CD4-positive, alpha-beta T cell treated with Interleukin-15 for 1 hour (primary cell): Measurements from ENCODE around the gene EOMES.

ENCODE experiments used
- DNase-seq: peaks from one replicate; pipeline ENCODE4 v3.0.0-alpha.2; 2020

The EOMES gene

GRCh38 chr3:27719314-27720003 is 2.7 kb downstream of the EOMES start:
- DNase-seq, result no peak

GRCh38 chr3:27718459-27718858 is 3.7 kb downstream of the EOMES start:
- DNase-seq, result no peak

- no peak for DNase-seq
Measured at GRCh38 chr3:27717200-27717852, 4.8 kb downstream of the EOMES start.

- no peak for DNase-seq
Measured at GRCh38 chr3:27716309-27716708, 5.8 kb downstream of the EOMES start.

- no peak for DNase-seq
Measured at GRCh38 chr3:27715863-27716262, 6.3 kb downstream of the EOMES start.

GRCh38 chr3:27715454-27715806 is 6.7 kb downstream of the EOMES start:
- no peak for DNase-seq

GRCh38 chr3:27714692-27715453 is 7.2 kb downstream of the EOMES start:
- DNase-seq, result no peak

- DNase-seq, result no peak
Measured at GRCh38 chr3:27714146-27714526, 8.0 kb downstream of the EOMES start.

GRCh38 chr3:27713435-27714145 is 8.5 kb downstream of the EOMES start:
- DNase-seq, result no peak

- no peak for DNase-seq
Measured at GRCh38 chr3:27713078-27713423, 9.1 kb downstream of the EOMES start.

GRCh38 chr3:27712136-27713077 is 9.7 kb downstream of the EOMES start:
- peak; percentile 82 for DNase-seq

- DNase-seq, result no peak
Measured at GRCh38 chr3:27708250-27708649, 13.9 kb downstream of the EOMES start.

GRCh38 chr3:27699067-27699466 is 23.1 kb downstream of the EOMES start:
- DNase-seq, result no peak

- DNase-seq, result no peak
Measured at GRCh38 chr3:27696906-27697305, 25.2 kb downstream of the EOMES start.

GRCh38 chr3:27695636-27696035 is 26.5 kb downstream of the EOMES start:
- no peak for DNase-seq

GRCh38 chr3:27688053-27688452 is 34.1 kb downstream of the EOMES start:
- no peak for DNase-seq

GRCh38 chr3:27686642-27687041 is 35.5 kb downstream of the EOMES start:
- DNase-seq, result no peak

GRCh38 chr3:27685474-27685873 is 36.6 kb downstream of the EOMES start:
- no peak for DNase-seq

- DNase-seq, result no peak
Measured at GRCh38 chr3:27684302-27684701, 37.8 kb downstream of the EOMES start.

- peak; percentile 41 for DNase-seq
Measured at GRCh38 chr3:27681249-27681748, 40.8 kb downstream of the EOMES start.

GRCh38 chr3:27680517-27681246 is 41.4 kb downstream of the EOMES start:
- no peak for DNase-seq

GRCh38 chr3:27679691-27680090 is 42.4 kb downstream of the EOMES start:
- no peak for DNase-seq
